ENCODE measurements around the gene P2RX7.

GRCh38 chr12:121084229-121084628 lies 48.4 kb upstream of the P2RX7 start:
- no peak for TF ChIP-seq CTCF (IDR thresholded peaks at IDR 0.05; ENCODE audit: borderline replicate concordance, extremely low read depth, low read length, poor library complexity, severe bottlenecking)
- no peak for TF ChIP-seq EZH2 (IDR thresholded peaks at IDR 0.05; ENCODE audit: borderline replicate concordance, low read depth, low read length, severe bottlenecking)

Measured in DND-41 (cell line).